Natural killer cell treated with Interleukin-12 subunit alpha and Interleukin-12 subunit beta and Interleukin-15 and Interleukin-18, amount 100 ng/mL, for 72 hours (primary cell): Measurements from ENCODE around the gene KASH5. TPM values are rescaled to one million over a fixed set of nuclear protein-coding genes. Genes with fewer than 3 reads are reported as not detected.
A peak's percentile ranks its signal among the peaks of the same experiment; 100 is the strongest.

Experiments used
- ATAC-seq, 2 donors: fragments of 150-1000 bp; cut with Tn5 transposase in 1 of 2; sonication (Bioruptor Pico), chemical (Tn5 transposase) in 1 of 2; 2 replicates each; pipeline ENCODE4 v1.10.0; 2021
- DNase-seq: peaks from one replicate; pipeline ENCODE4 v3.0.0; 2022; ENCODE audit warnings: low spot score
- H3K27ac Mint-ChIP-seq, 2 donors: 1 replicate in 1 of 2; 2 replicates in 1 of 2; pipeline ENCODE4 v1.8.0; 2022; ENCODE audit warnings: mixed read lengths in 2 of 2, mild to moderate bottlenecking in 1 of 2, moderate library complexity in 1 of 2
- H3K27me3 Mint-ChIP-seq, 2 donors: 1 replicate in 1 of 2; 2 replicates in 1 of 2; pipeline ENCODE4 v1.8.0; 2022; ENCODE audit warnings: mixed read lengths in 2 of 2
- H3K36me3 Mint-ChIP-seq: one replicate; pipeline ENCODE4 v1.8.0; 2022; ENCODE audit warnings: mixed read lengths
- H3K4me1 Mint-ChIP-seq, 2 donors: 1 replicate in 1 of 2; 2 replicates in 1 of 2; pipeline ENCODE4 v1.8.0; 2022; ENCODE audit warnings: low read depth in 2 of 2, mixed read lengths in 2 of 2, mild to moderate bottlenecking in 1 of 2
- H3K4me3 Mint-ChIP-seq: one replicate; pipeline ENCODE4 v1.8.0; 2022; ENCODE audit warnings: mixed read lengths
- H3K9me3 Mint-ChIP-seq: 2 replicates; pipeline ENCODE4 v1.8.0; 2022; ENCODE audit warnings: mixed read lengths
- total RNA-seq, 2 donors: library from RNA; stranded (reverse); gene quantifications; one replicate each; pipeline ENCODE4 v1.2.3, GENCODE V29; 2022

KASH5 gene
- total RNA-seq, 2 donors from 2014 or later = 0.56 TPM; not detected in 1

DNA sequence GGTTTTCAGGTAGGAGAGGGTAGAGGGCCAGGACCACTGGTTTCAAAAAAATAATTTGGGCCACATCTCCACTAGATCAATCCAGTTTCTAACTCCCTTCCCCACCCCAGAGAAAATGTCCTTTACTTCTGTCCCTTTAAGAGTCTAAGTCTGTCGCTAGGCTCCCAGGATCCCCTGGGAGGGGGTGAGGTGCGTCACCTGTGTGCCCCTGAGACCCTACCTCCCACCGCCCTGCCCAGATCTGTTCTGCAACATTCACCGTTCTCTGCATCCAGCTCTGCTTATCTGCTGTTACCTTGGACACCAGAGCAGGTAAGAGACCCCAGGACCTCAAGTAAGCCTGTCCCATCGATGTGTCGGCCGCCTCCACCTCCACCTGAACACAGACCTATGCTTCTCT is 37.1 kb downstream of the KASH5 start, which contains the start of gene GFY:
TSS of gene GFY (plus strand) at position 211 of the 400 bp plus-strand sequence. CDS start 1,043 bp downstream, outside the sequence.
- no peak within 1 kb of the TSS for H3K4me3 Mint-ChIP-seq
- no peak for DNase-seq
- H3K9me3 Mint-ChIP-seq = no peaks in the 10 kb centered on the region
- ATAC-seq = no peak
- H3K4me1 Mint-ChIP-seq = peaks cover 47 to 52% of the 10 kb centered on the region in 2 donors
- peaks cover 76 to 95% of the 10 kb centered on the region in 2 donors for H3K27me3 Mint-ChIP-seq
- peaks cover 15% of the 10 kb centered on the region for H3K36me3 Mint-ChIP-seq
- no peak within 1 kb of the TSS for H3K27ac Mint-ChIP-seq

DNA sequence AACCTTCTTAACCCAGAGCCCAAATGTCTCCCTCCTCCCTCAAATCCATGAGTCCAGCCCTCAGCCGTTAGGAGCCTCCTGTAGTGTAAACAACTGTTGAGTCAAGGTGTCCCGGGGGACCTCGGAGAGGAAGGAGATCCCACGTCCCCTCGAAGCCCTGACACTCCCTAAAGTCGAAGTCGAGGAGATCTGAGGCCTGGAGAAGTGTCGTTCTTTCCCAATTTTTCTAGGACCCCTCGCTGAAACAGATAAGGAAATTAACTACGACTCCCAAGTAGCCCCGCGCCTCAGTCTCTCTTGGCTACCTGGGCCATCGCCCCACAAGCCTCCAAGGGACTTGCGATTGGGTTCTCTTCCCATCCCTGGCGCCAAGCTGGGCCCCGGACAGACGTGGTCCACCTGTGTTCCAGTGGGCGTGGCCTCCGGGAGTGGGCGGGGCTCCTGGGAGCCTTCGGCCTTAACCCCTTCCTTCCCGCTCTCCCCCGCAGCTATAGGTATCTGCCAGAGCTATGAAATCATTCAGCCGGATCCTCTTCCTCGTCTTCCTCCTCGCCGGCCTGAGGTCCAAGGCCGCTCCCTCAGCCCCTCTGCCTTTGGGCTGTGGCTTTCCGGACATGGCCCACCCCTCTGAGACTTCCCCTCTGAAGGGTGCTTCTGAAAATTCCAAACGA is 38.0 kb downstream of the KASH5 start:
- H3K4me1 Mint-ChIP-seq = peaks cover 50 to 52% of the 10 kb centered on the region in 2 donors
- peaks cover 15% of the 10 kb centered on the region for H3K36me3 Mint-ChIP-seq
- no peak overlapping the region for H3K27ac Mint-ChIP-seq
- no peaks in the 10 kb centered on the region for H3K9me3 Mint-ChIP-seq
- no peak overlapping the region for H3K4me3 Mint-ChIP-seq
- H3K27me3 Mint-ChIP-seq = peaks cover 72 to 95% of the 10 kb centered on the region in 2 donors
- ATAC-seq (no peak), DNase-seq (no peak)

DNA sequence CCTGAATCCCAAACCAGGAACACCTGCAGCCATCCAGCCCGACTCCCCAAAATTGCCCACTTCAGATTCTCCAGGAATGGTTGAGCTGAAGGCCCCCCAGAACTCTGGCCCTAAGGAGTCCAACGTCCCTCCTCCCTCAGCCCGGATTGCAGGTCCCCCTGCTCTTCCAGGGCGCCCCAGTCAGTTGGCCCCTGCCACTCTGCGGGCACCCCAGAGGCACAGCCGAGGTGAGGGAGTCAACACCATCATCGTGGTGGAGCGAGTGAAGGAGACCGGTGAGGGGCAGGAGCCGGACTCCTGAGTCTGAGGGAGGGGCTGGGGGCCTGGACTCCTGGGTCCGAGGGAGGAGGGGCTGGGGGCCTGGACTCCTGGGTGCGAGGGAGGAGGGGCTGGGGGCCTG is 39.3 kb downstream of the KASH5 start:
- peaks cover 44 to 45% of the 10 kb centered on the region in 2 donors for H3K4me1 Mint-ChIP-seq
- no peaks in the 10 kb centered on the region for H3K9me3 Mint-ChIP-seq
- H3K36me3 Mint-ChIP-seq = peaks cover 15% of the 10 kb centered on the region
- DNase-seq = no peak
- ATAC-seq = no peak
- peaks cover 65 to 89% of the 10 kb centered on the region in 2 donors for H3K27me3 Mint-ChIP-seq
- H3K27ac Mint-ChIP-seq = peak overlapping the region in 1 of 2 donors; percentile 55
- peak overlapping the region; percentile 5 for H3K4me3 Mint-ChIP-seq

DNA sequence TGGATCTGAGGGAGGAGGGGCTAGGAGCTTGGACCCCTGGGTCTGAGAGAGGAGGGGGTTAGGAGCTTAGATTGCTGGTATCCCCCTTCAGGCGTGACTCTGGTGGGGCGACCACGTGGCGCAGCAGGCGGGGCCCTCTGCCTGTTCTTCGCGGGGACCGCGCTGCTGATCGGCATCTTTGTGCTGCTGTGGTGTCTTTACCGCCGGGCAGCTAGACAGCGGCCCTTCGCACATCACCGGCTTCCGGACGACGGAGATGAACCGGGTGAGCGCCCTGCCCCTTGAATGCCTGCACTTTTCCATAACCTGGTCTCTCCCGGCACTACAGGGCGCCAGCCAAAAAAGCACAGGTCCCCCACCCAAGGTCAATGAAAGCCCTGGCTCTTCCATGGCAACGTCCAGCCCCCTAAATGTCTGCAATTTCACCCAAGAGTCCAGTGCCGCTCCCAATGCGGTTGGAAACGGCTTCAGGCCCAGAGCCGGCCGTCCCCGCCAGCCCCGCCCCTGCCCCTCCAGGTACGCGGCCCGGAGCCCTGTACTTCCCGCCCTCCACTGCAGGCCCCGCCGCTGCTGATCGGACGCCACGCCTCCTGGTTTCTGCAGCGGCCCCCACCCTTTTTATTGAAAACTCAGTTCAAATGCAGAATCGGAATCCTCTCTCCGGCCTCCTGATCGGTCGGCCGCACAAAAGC is 40.0 kb downstream of the KASH5 start:
- ATAC-seq = peak; percentile 39 to 55
- H3K27ac Mint-ChIP-seq = no peak overlapping the region
- DNase-seq = no peak

GRCh38 chr19:49428547-49429451 is 40.8 kb downstream of the KASH5 start:
- H3K4me3 Mint-ChIP-seq = no peak overlapping the region
- H3K9me3 Mint-ChIP-seq = no peaks in the 10 kb centered on the region

More for the DNA sequence above, 40.0 kb downstream of the KASH5 start:
- H3K36me3 Mint-ChIP-seq = peaks cover 15% of the 10 kb centered on the region
- no peaks in the 10 kb centered on the region for H3K9me3 Mint-ChIP-seq
- peaks cover 62 to 85% of the 10 kb centered on the region in 2 donors for H3K27me3 Mint-ChIP-seq
- peak overlapping the region; percentile 51 for H3K4me3 Mint-ChIP-seq
- peaks cover 39 to 40% of the 10 kb centered on the region in 2 donors for H3K4me1 Mint-ChIP-seq

GRCh38 chr19:49430172-49430677 is 42.2 kb downstream of the KASH5 start:
- Mint-ChIP-seq H3K4me1 (peaks cover 33 to 34% of the 10 kb centered on the region in 2 donors), H3K36me3 (peaks cover 15% of the 10 kb centered on the region), H3K27ac (no peak overlapping the region), H3K9me3 (no peaks in the 10 kb centered on the region), H3K27me3 (peaks cover 59 to 81% of the 10 kb centered on the region in 2 donors), H3K4me3 (no peak overlapping the region)
- DNase-seq (no peak), ATAC-seq (no peak)

More at GRCh38 chr19:49428547-49429451, 40.8 kb downstream of the KASH5 start:
- peaks cover 36 to 38% of the 10 kb centered on the region in 2 donors for H3K4me1 Mint-ChIP-seq
- peaks cover 62 to 85% of the 10 kb centered on the region in 2 donors for H3K27me3 Mint-ChIP-seq
- ATAC-seq (no peak), DNase-seq (no peak)
- H3K27ac Mint-ChIP-seq = no peak overlapping the region
- H3K36me3 Mint-ChIP-seq = peaks cover 15% of the 10 kb centered on the region

DNA sequence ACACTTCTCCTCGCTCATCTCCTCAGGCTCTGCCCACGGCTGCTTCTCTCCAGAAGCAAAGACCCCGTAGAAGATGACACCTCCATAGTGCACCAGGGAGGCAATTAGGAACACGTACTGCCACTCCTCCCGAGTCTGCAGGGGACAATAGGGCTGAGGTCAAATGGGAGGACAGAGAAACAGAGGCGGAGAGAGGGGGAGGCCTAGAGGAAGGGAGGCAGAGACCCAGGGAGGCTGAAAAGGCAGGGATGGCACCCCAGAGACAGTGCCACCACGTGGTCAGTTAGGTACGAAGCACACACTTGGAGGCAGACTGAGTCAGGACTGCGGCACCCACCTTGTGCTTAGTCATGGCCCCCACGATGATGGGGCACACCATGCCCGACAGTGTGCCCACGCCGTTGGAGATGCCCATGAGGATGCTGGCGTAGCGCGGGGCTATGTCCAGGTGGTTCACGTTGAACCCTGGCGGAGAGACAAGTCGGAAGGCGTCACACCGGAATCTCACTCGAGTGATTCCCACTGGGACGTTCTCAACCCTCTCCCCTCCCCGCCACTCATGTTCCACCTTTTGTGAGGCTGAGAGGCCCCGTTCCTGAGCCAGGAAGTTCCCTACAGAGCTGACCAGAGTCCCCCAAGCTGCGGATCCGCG is 42.8 kb downstream of the KASH5 start:
- peaks cover 33 to 37% of the 10 kb centered on the region in 2 donors for H3K4me1 Mint-ChIP-seq
- no peak overlapping the region for H3K4me3 Mint-ChIP-seq
- DNase-seq (no peak), ATAC-seq (no peak)
- H3K27me3 Mint-ChIP-seq = peaks cover 58 to 81% of the 10 kb centered on the region in 2 donors
- H3K9me3 Mint-ChIP-seq = no peaks in the 10 kb centered on the region
- peaks cover 15% of the 10 kb centered on the region for H3K36me3 Mint-ChIP-seq
- H3K27ac Mint-ChIP-seq = no peak overlapping the region

GRCh38 chr19:49431330-49431749 is 43.3 kb downstream of the KASH5 start:
- DNase-seq (no peak), ATAC-seq (no peak)
- Mint-ChIP-seq H3K27ac (no peak overlapping the region), H3K36me3 (peaks cover 14% of the 10 kb centered on the region), H3K9me3 (no peaks in the 10 kb centered on the region), H3K4me1 (peaks cover 35 to 40% of the 10 kb centered on the region in 2 donors), H3K27me3 (peaks cover 58 to 81% of the 10 kb centered on the region in 2 donors), H3K4me3 (no peak overlapping the region)

DNA sequence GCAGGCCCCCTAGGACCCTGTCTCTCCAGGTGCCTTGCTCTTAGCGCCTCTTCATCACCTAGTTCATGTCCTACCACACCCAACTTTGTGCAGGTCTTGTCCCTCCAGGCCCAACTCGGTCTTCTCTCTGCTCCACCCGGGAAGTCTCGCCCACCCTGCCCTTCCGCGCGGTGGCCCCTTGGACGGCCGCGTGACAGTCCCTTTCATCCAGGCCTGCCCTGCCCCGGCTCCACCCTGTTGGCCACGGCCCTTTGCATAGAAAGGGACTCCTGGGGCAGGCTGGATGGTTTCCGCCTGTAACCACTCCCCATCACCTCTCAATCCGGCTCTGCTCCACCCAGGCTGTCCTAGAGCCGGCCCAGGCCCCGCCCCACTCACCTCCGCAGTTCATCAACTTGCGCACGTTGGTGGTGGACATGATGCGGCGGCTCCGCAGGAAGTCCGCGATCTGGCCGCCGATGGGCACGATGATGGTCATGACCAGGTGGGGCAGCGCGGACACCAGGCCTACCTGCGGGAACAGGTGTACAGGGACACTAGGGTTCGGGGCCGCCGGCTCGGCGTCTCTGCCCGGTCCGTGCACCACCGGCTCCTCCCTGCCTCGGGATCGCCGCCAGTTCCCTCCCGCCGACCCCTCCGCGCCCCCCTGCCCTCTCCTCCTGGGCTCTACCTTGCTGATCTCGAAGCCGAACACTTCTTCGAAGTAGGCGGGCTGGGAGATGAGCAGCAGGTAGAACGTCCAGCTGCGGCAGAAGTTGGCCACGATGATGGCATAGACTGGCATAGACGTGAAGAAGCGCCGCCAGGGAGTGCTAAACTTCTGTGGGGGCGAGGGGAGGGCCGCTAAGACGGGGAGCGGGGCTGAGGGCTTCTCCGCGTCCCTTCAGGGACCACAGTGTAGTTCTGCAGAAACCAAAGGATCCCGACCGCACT is 44.4 kb downstream of the KASH5 start:
- peak; percentile 49 to 65 for ATAC-seq
- Mint-ChIP-seq H3K27ac (no peak overlapping the region), H3K27me3 (peaks cover 53 to 81% of the 10 kb centered on the region in 2 donors), H3K9me3 (no peaks in the 10 kb centered on the region), H3K4me1 (peaks cover 25 to 36% of the 10 kb centered on the region in 2 donors), H3K36me3 (peaks cover 5% of the 10 kb centered on the region), H3K4me3 (no peak overlapping the region)
- no peak for DNase-seq

DNA sequence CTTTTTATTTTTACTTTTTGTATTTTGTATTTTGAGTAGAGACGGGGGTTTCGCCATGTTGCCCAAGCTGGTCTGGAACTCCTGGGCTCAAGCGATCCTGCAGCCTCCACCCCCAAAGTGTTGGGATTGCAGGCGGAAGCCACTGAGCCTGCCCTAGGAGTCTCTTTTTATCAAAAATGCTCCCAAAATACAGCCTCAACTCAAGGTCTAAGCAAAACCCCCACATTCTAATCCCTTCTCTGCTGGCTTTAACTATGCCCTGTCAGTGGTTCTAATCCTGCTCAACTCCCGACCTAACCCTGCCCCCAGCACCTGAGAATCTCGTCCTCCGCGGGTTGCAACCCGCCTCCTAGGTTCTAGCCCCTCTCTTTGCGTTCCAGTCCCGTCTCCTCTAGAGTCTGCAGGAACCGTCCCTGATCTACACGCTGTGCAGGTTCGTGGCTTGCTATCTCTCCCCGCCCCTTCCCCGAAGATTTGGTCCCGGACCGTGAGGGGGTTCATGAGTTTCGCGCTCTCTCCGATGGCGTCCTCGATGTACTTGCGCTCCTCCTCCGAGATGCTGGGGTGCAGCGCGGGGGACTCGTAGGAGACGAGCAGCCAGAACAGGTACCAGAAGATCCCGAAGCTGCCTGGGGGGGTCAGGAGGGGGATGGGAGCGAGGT is 45.3 kb downstream of the KASH5 start:
- ATAC-seq = no peak
- Mint-ChIP-seq H3K4me1 (peaks cover 19 to 28% of the 10 kb centered on the region in 2 donors), H3K27ac (no peak overlapping the region), H3K27me3 (peaks cover 58 to 82% of the 10 kb centered on the region in 2 donors), H3K9me3 (no peaks in the 10 kb centered on the region), H3K4me3 (no peak overlapping the region), H3K36me3 (peaks cover 5% of the 10 kb centered on the region)
- DNase-seq = no peak

- no peak overlapping the region for H3K4me3 Mint-ChIP-seq
- no peak for ATAC-seq
- peaks cover under 1% of the 10 kb centered on the region for H3K36me3 Mint-ChIP-seq
- H3K27ac Mint-ChIP-seq = no peak overlapping the region
- H3K4me1 Mint-ChIP-seq = peaks cover 12 to 24% of the 10 kb centered on the region in 2 donors
- no peak for DNase-seq
- H3K27me3 Mint-ChIP-seq = peaks cover 64 to 83% of the 10 kb centered on the region in 2 donors
- no peaks in the 10 kb centered on the region for H3K9me3 Mint-ChIP-seq
Observed at GRCh38 chr19:49434907-49435583, 47.0 kb downstream of the KASH5 start.
